SK-N-MC (cell line): ENCODE data around the gene VPS13A.

Experiments used
- DNase-seq: peaks from one replicate; pipeline ENCODE4 v3.0.0-alpha.2; 2011; ENCODE audit warnings: low read depth, low spot score
- H3K27ac ChIP-seq: fragments of 200-600 bp; sonication (generic); 2 replicates; pipeline ENCODE4 v1.5.1; 2016; ENCODE audit warnings: mixed run types
- H3K36me3 ChIP-seq: fragments of 200-600 bp; sonication (generic); 2 replicates; pipeline ENCODE4 v1.6.1; 2017; ENCODE audit warnings: antibody characterized with exemption, low read length, mixed read lengths; ENCODE audit not compliant: insufficient read depth
- H3K4me3 ChIP-seq: fragments of 200-600 bp; sonication (generic); 2 replicates; pipeline ENCODE4 v1.5.1; 2016
- H3K9ac ChIP-seq: fragments of 200-600 bp; sonication (generic); 2 replicates; pipeline ENCODE4 v1.8.0; 2017; ENCODE audit warnings: mixed run types, mixed read lengths; ENCODE audit not compliant: insufficient read length
- H3K9me3 ChIP-seq: fragments of 200-600 bp; sonication (generic); 2 replicates; pipeline ENCODE4 v1.6.1; 2017; ENCODE audit warnings: low read depth, mild to moderate bottlenecking, antibody characterized with exemption, low read length, moderate library complexity, mixed read lengths
- EZH2 ChIP-seq: fragments of 200-600 bp; sonication (generic); IDR thresholded peaks from one replicate; pipeline ENCODE4 v1.6.1; 2017; ENCODE audit warnings: antibody characterized with exemption
- FOXP2 ChIP-seq: optimal IDR thresholded peaks from 2 replicates; pipeline ENCODE3; 2011; ENCODE audit warnings: mild to moderate bottlenecking, moderate library complexity; ENCODE audit not compliant: insufficient read depth; ENCODE audit errors: extremely low read length, control extremely low read depth
- POLR2AphosphoS5 ChIP-seq: IDR thresholded peaks from 2 replicates; pipeline ENCODE4 v1.6.1; 2012; ENCODE audit warnings: mild to moderate bottlenecking, low read depth, low read length, borderline replicate concordance

Gene VPS13A

GRCh38 chr9:77449240-77450084, 272.1 kb downstream of the VPS13A start:
- H3K9ac ChIP-seq: no peak overlapping the region
- TF ChIP-seq EZH2: no peak
- no peak for TF ChIP-seq FOXP2
- no peak for TF ChIP-seq POLR2AphosphoS5
- no peak overlapping the region for H3K4me3 ChIP-seq
- H3K27ac ChIP-seq: no peak overlapping the region
- DNase-seq: no peak
- H3K36me3 ChIP-seq: no peaks in the 10 kb centered on the region
- H3K9me3 ChIP-seq: no peaks in the 10 kb centered on the region

DNA sequence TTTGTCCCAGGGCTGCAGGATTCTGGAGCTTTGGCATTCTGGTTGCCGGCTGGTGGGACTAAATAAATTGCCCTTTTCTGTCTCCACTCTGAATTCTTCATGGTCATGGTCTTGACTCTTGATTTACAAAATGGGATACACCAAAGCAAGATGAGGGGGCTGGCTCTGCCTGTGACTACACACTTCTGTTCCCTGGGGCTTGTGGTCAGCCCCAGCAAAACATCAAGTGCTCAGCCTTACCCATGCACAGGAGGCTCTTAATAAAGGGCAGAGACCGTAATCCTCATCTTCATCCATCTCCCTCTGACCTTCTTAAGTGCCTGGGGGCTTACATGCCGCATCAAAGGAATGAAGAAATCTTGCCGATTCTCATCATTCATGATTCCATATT, 272.7 kb downstream of the VPS13A start:
- H3K36me3 ChIP-seq: no peaks in the 10 kb centered on the region
- no peak overlapping the region for H3K4me3 ChIP-seq
- no peak for DNase-seq
- H3K9me3 ChIP-seq: no peaks in the 10 kb centered on the region
- no peak overlapping the region for H3K9ac ChIP-seq
- TF ChIP-seq FOXP2: no peak
- TF ChIP-seq POLR2AphosphoS5: no peak
- TF ChIP-seq EZH2: no peak
- no peak overlapping the region for H3K27ac ChIP-seq

DNA sequence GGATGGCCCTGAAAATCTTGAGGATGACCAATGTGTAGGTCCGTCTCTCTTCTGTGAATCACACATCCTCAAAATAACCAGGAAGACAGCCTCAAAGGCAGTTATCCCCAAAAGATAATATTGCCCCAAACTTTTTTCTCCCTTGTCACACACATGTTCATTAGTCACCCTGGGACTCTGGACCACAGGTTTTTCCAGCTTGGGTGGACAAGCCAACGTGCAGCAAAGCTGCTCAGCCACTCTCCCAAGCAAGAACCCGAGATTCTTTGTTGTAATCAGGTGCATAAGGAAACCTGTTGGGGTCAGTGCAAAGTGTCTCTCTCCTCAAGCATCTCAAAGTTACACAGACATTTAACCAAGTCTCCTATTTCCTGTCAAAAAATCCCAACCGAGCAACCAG, 274.2 kb downstream of the VPS13A start:
- no peak for DNase-seq
- H3K27ac ChIP-seq: no peak overlapping the region
- H3K4me3 ChIP-seq: no peak overlapping the region
- H3K9ac ChIP-seq: no peak overlapping the region
- no peaks in the 10 kb centered on the region for H3K9me3 ChIP-seq
- TF ChIP-seq FOXP2 (no peak), POLR2AphosphoS5 (no peak), EZH2 (no peak)
- no peaks in the 10 kb centered on the region for H3K36me3 ChIP-seq

DNA sequence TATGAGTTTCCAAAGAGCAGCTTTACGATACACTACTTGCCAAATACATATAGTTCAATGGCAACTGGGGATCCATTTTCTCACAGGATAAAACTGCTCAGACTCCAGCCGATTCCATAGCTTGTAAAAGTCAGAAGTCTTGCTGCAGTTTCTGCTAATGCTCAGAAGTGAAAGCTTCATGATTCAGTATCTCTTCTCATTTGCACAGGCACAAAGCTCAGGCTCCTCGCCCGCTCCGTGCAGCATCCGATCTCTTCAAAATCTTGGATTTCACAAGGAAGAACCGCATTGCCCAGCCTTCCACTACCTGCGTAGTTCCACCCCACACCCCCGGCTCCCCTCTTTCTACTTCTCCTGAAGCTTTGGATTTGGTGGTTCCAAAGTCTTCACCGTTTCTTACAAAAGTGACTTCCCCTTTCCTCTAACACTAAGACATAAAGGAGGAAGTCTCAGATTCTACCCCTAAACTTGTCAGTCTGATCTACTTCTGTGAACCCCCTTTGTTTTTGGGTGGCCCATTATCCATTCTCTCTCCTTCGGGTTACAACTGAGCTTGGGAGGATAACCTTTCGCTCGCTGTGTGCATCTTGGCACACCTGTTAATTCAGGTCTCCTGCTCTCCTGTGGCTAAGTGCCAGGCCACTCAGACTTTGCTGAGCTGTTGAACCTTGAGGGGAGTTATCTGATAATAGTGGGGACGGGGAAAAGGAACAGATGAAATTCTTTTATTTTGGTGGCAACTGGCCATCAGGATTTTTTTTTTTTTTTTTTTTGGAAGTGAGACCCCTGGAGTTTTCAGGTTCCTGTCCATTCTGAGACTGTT, 276.7 kb downstream of the VPS13A start:
- Histone ChIP-seq H3K9me3 (no peaks in the 10 kb centered on the region), H3K9ac (no peak overlapping the region), H3K27ac (no peak overlapping the region), H3K4me3 (no peak overlapping the region), H3K36me3 (no peaks in the 10 kb centered on the region)
- no peak for TF ChIP-seq EZH2
- no peak for TF ChIP-seq POLR2AphosphoS5
- TF ChIP-seq FOXP2: no peak
- DNase-seq: no peak

GRCh38 chr9:77454663-77455062, 277.3 kb downstream of the VPS13A start:
- H3K36me3 ChIP-seq: no peaks in the 10 kb centered on the region
- H3K9me3 ChIP-seq: no peaks in the 10 kb centered on the region
- no peak for TF ChIP-seq EZH2
- no peak for TF ChIP-seq FOXP2
- no peak; the same call in 1 of the 2 replicates for TF ChIP-seq POLR2AphosphoS5
- no peak overlapping the region for H3K4me3 ChIP-seq
- H3K27ac ChIP-seq: no peak overlapping the region
- DNase-seq: no peak
- no peak overlapping the region for H3K9ac ChIP-seq

DNA sequence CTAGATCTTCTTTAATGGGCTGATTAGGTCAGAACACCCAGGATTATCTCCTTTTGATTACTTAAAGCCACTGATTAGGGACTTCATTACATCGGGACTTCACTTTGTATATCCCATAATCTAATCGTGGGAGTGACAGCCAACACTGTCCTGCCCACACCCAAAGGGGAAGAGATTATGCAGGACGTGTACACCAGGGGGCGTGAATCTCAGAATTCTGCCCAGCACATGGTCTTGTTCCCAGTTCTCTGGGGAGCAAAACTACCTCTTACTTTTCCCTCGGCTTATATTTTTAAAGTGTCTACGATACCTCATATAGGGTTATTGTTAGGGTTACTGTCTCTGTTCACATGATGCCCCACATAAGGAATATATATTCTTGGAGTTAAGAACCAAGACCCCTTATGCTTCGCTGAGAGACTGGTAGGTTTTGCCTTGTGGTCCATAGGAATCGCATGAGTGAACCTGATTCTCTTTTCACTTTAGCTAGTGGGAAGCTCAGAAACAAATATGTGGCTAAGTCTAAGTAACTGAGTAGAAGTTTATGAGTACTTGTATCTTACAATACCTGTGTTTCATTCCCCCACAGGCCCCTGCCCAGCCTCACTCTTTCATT, 278.1 kb downstream of the VPS13A start:
- no peak overlapping the region for H3K4me3 ChIP-seq
- H3K9ac ChIP-seq: no peak overlapping the region
- H3K27ac ChIP-seq: no peak overlapping the region
- TF ChIP-seq POLR2AphosphoS5: no peak
- H3K9me3 ChIP-seq: no peaks in the 10 kb centered on the region
- H3K36me3 ChIP-seq: no peaks in the 10 kb centered on the region
- no peak for DNase-seq

- no peak for TF ChIP-seq EZH2
- TF ChIP-seq POLR2AphosphoS5: no peak
- TF ChIP-seq FOXP2: no peak
- Histone ChIP-seq H3K9me3 (no peaks in the 10 kb centered on the region), H3K4me3 (peak overlapping the region; percentile 71), H3K9ac (peak overlapping the region; percentile 52), H3K36me3 (no peaks in the 10 kb centered on the region), H3K27ac (peak overlapping the region; percentile 74; the same call in 1 of the 2 replicates)
- DNase-seq: peak; percentile 77
These were observed 279.6 kb downstream of the VPS13A start for GRCh38 chr9:77456829-77457437.

- Histone ChIP-seq H3K36me3 (no peaks in the 10 kb centered on the region), H3K9me3 (no peaks in the 10 kb centered on the region), H3K27ac (peak overlapping the region; percentile 74), H3K9ac (no peak overlapping the region), H3K4me3 (peak overlapping the region; percentile 71)
- no peak for TF ChIP-seq EZH2
- peak; percentile 51; the same call in 1 of the 2 replicates for TF ChIP-seq POLR2AphosphoS5
- peak; percentile 75 for TF ChIP-seq FOXP2
- DNase-seq: peak; percentile 78
These were observed 280.7 kb downstream of the VPS13A start for GRCh38 chr9:77457916-77458592.
